HFFc6 (cell line): ENCODE measurements around the gene LACRT. TPM values are rescaled to one million over a fixed set of nuclear protein-coding genes. Genes with fewer than 3 reads are reported as not detected.
"Not testable (repeated sequence)": the region's sequence is repeated elsewhere in the genome, so short reads cannot be mapped to it uniquely, and the experiment has no call there.

Experiments used
- DNase-seq: peaks from one replicate; pipeline ENCODE4 v3.0.0-alpha.2; 2018
- H3K27ac Mint-ChIP-seq: 2 replicates; pipeline ENCODE4 v1.8.0; 2020; ENCODE audit warnings: mild to moderate bottlenecking, mixed read lengths
- H3K27me3 Mint-ChIP-seq: 2 replicates; pipeline ENCODE4 v1.8.0; 2021; ENCODE audit warnings: mild to moderate bottlenecking, moderate library complexity, mixed read lengths; ENCODE audit not compliant: insufficient read depth
- H3K36me3 Mint-ChIP-seq: 2 replicates; pipeline ENCODE4 v1.8.0; 2021; ENCODE audit warnings: low read depth, mixed read lengths
- H3K4me1 Mint-ChIP-seq: 2 replicates; pipeline ENCODE4 v1.8.0; 2020; ENCODE audit warnings: low read depth, mixed read lengths
- H3K4me3 Mint-ChIP-seq: 2 replicates; pipeline ENCODE4 v1.8.0; 2020; ENCODE audit warnings: mild to moderate bottlenecking, moderate library complexity, mixed read lengths
- H3K9me3 Mint-ChIP-seq: 2 replicates; pipeline ENCODE4 v1.8.0; 2020; ENCODE audit warnings: mild to moderate bottlenecking, mixed read lengths
- total RNA-seq, 6 experiments: library from RNA; stranded (reverse); fragmentation: NEBNext Ultra II Directional; extraction: Animal tissue kit (Norgen Biotek cat#: 25700); gene quantifications; 2 replicates in 1 of 6; 3 replicates in 5 of 6; pipeline ENCODE4 v1.2.3, GENCODE V29; 2021
- TF ChIP-seq, protein P1 (sequence below): fragments of 200-600 bp; sonication (generic); IDR thresholded peaks from 2 replicates; pipeline ENCODE4 v1.5.0; 2021; ENCODE audit warnings: antibody characterized with exemption, mild to moderate bottlenecking

Gene LACRT
- total RNA-seq, 6 experiments from 2014 or later: not detected

- no peak overlapping the region for H3K27ac Mint-ChIP-seq
- no peaks in the 10 kb centered on the region for H3K36me3 Mint-ChIP-seq
- no peaks in the 10 kb centered on the region; the same call in 1 of the 2 replicates for H3K27me3 Mint-ChIP-seq
- DNase-seq: no peak
- H3K9me3 Mint-ChIP-seq: no peaks in the 10 kb centered on the region
- no peaks in the 10 kb centered on the region for H3K4me1 Mint-ChIP-seq
- no peak overlapping the region for H3K4me3 Mint-ChIP-seq
- TF ChIP-seq, protein P1, sequence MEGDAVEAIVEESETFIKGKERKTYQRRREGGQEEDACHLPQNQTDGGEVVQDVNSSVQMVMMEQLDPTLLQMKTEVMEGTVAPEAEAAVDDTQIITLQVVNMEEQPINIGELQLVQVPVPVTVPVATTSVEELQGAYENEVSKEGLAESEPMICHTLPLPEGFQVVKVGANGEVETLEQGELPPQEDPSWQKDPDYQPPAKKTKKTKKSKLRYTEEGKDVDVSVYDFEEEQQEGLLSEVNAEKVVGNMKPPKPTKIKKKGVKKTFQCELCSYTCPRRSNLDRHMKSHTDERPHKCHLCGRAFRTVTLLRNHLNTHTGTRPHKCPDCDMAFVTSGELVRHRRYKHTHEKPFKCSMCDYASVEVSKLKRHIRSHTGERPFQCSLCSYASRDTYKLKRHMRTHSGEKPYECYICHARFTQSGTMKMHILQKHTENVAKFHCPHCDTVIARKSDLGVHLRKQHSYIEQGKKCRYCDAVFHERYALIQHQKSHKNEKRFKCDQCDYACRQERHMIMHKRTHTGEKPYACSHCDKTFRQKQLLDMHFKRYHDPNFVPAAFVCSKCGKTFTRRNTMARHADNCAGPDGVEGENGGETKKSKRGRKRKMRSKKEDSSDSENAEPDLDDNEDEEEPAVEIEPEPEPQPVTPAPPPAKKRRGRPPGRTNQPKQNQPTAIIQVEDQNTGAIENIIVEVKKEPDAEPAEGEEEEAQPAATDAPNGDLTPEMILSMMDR: no peak
Measured at GRCh38 chr12:54666008-54666407, 31.3 kb upstream of the LACRT start.

GRCh38 chr12:54665022-54665635 lies 30.4 kb upstream of the LACRT start:
- not testable (repeated sequence) for H3K4me1 Mint-ChIP-seq, H3K27ac Mint-ChIP-seq, H3K9me3 Mint-ChIP-seq, DNase-seq, H3K27me3 Mint-ChIP-seq, H3K4me3 Mint-ChIP-seq, H3K36me3 Mint-ChIP-seq

DNA sequence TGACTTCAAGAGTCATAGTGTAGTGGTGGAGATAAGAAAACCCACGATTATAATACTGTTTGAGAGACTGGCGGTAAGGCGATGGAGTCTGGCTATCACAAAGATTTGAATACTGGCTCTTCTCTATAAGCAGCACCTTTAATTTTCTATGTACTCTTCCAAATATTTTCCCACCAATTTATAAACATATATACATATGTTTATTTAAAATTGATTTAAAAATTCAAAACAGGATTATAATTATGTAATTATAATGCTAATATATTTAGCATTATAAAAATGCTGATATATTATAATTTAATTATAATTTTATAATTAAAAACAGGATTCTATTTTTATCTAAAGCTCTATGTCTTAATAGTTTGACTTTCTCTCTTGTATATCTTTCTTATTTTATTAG lies 28.9 kb upstream of the LACRT start:
- H3K4me3 Mint-ChIP-seq: no peak overlapping the region
- H3K4me1 Mint-ChIP-seq: no peaks in the 10 kb centered on the region
- DNase-seq: no peak
- no peaks in the 10 kb centered on the region for H3K9me3 Mint-ChIP-seq
- peaks cover 2% of the 10 kb centered on the region for H3K27me3 Mint-ChIP-seq
- no peak overlapping the region for H3K27ac Mint-ChIP-seq
- no peaks in the 10 kb centered on the region for H3K36me3 Mint-ChIP-seq
- TF ChIP-seq, protein P1: no peak

DNA sequence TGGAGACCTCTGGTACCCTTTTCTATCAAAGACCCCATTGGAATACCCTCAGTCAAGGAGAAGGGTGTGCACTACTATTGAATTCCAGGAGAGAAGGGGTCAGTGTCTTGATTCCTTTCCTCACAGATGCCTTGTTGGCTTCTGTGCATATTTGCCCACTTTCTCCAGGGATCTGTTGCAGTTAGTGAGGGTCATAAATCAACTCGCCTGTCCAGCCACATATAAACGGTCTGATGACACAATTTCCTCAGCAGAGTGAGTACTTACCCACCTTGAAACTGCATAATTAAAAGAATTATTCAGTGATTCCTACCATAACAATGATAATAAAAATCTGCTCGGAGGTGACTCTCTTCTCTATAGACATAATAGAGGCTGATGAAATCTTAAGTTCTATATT lies 27.3 kb upstream of the LACRT start:
- TF ChIP-seq, protein P1: no peak
- Mint-ChIP-seq H3K9me3 (no peaks in the 10 kb centered on the region), H3K36me3 (no peaks in the 10 kb centered on the region), H3K27me3 (peaks cover 3% of the 10 kb centered on the region), H3K4me1 (no peaks in the 10 kb centered on the region), H3K4me3 (no peak overlapping the region), H3K27ac (no peak overlapping the region)
- DNase-seq: no peak

- TF ChIP-seq, protein P1: no peak
- H3K36me3 Mint-ChIP-seq: no peaks in the 10 kb centered on the region
- no peak overlapping the region for H3K27ac Mint-ChIP-seq
- H3K27me3 Mint-ChIP-seq: peaks cover 3% of the 10 kb centered on the region
- H3K4me3 Mint-ChIP-seq: no peak overlapping the region
- DNase-seq: no peak
- H3K9me3 Mint-ChIP-seq: no peaks in the 10 kb centered on the region
- no peaks in the 10 kb centered on the region for H3K4me1 Mint-ChIP-seq
Measured at GRCh38 chr12:54661048-54661447, 26.4 kb upstream of the LACRT start.

DNA sequence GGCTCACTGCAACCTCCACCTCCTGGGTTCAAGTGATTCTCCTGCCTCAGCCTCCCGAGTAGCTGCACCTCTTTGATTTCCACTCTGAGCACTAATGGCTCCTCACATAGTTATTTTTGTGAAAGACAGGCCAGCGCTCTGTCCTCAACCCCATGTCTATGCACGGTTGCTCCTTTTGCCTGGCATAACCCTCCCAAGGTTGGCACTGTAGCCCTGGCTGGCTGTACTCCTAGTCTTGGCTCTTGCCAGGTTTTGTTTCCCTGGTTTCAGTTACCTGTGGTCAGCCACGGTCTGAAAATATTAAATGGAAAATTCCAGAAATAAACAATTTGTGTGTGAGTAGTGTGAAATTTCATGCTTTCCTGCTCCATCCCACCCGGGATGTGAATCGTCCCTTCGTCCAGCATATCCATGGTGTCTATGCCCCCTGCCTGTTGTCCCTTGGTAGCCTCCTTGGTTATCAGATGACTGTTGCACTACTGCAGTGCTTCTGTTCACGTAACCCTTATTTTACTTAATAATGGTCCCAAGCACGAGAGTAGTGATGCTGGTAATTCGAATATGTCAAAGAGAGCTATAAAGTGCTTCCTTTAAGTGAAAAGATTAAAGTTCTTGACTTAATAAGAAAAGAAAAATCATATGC lies 25.7 kb upstream of the LACRT start:
- Mint-ChIP-seq H3K27ac (no peak overlapping the region), H3K27me3 (peaks cover 3% of the 10 kb centered on the region), H3K9me3 (no peaks in the 10 kb centered on the region), H3K4me1 (no peaks in the 10 kb centered on the region), H3K36me3 (no peaks in the 10 kb centered on the region), H3K4me3 (no peak overlapping the region)
- no peak for DNase-seq
- TF ChIP-seq, protein P1: no peak
